Esophagus squamous epithelium (tissue), 4 donors: Measurements from ENCODE around the gene EFCAB8.

Experiments
- POLR2A ChIP-seq, 4 donors: fragments of 450-650 bp; IDR thresholded peaks; one replicate each; pipeline ENCODE4 v1.6.1; 2017; ENCODE audit warnings: antibody characterized with exemption in 4 of 4, mild to moderate bottlenecking in 4 of 4, moderate library complexity in 3 of 4
- TF ChIP-seq, protein P1 (sequence below), 6 experiments: fragments of 450-650 bp in 4 of 6; fragments of 200-600 bp in 2 of 6; sonication (generic) in 2 of 6; IDR thresholded peaks; one replicate each; pipeline ENCODE4 v1.5.1; 2016 to 2019; ENCODE audit warnings: antibody characterized with exemption in 6 of 6, mild to moderate bottlenecking in 4 of 6, moderate library complexity in 4 of 6

DNA sequence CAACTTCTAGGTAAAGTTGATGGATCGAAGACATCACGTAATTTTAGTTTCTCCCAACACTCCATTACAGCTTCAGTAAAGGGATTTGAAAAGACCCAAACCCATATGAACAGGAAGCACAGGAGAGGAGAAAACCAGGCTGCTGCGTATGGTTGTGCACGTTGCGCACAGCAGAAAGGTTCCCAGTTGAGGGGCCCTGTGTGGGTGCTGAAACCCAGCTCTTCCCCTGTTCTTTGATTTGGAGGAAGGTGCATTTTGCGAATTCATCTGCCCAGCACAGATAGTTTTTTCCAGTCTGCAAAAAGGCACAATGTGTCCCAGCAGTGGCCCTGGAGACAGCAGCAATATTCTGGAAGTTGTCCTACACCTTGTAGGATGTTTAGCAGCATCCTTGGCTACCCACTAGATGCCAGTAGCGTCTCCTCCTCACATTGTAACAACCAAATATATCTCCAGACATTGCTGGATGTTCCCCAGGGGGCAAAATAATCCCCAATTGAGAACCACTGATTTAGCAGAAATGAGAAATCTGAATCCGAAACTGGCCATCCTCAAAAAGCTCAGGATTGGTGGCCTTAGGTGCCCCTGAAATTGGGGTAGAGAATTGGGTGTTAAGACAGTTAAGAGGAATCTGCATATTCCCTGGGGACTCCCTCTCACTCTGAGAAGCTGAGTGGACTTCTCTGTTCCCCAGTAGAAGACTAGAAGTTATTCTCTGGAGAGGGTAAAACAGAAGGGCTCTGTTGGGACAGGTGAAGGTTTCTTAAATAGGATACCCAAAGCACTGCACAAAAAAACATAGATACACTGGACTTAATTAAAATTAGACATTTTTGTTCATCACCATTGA, 133.3 kb downstream of the EFCAB8 start:
- TF ChIP-seq, protein P1, sequence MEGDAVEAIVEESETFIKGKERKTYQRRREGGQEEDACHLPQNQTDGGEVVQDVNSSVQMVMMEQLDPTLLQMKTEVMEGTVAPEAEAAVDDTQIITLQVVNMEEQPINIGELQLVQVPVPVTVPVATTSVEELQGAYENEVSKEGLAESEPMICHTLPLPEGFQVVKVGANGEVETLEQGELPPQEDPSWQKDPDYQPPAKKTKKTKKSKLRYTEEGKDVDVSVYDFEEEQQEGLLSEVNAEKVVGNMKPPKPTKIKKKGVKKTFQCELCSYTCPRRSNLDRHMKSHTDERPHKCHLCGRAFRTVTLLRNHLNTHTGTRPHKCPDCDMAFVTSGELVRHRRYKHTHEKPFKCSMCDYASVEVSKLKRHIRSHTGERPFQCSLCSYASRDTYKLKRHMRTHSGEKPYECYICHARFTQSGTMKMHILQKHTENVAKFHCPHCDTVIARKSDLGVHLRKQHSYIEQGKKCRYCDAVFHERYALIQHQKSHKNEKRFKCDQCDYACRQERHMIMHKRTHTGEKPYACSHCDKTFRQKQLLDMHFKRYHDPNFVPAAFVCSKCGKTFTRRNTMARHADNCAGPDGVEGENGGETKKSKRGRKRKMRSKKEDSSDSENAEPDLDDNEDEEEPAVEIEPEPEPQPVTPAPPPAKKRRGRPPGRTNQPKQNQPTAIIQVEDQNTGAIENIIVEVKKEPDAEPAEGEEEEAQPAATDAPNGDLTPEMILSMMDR (IDR thresholded peaks at IDR 0.05): no peak
- no peak for TF ChIP-seq POLR2A (IDR thresholded peaks at IDR 0.05)
